ELR (cell line): ENCODE data around the gene PTPRD.

Experiments
- DNase-seq: peaks from one replicate; pipeline ENCODE4 v3.0.0-alpha.2; 2015; ENCODE audit warnings: low read depth

PTPRD gene

DNA sequence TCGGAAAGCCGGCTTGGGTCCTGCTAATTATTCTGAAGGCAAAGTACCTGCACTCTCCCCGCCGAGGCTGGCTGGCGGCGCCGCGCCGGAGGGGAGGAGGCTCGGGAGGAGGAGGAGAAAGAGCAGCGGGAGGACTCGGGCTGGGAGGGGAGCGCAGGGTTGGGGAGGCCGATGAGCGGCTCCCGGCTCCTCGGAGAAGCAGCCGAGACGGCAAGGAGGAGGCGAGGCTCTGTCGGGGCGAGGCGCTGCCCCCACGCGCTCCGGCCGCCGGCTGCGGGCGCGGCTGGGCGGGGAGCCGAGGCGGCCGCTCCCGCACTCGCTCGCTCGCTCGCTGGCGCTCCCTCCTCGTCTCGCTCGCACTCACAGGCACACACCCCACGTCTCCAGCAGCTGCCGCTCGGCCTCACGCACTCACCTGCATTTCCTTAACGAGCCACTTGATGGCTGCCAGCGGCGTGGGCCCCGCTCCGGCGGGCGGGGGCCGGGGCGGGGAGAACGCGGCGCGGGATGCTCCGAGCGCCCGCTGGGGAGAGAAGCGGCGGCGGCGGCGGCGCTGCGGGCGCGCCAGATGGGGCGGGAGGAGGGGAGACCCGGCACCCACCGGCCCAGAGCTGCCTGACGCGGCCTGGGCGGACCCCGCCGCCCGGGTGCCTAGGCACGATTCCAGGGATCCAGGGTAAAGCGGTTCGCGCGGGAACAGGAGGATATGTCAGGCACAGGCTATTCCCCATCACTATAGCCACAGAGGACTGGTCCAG, at the start of gene PTPRD:
Gene PTPRD (minus strand): TSS at position 362 of the 758 bp plus-strand sequence.
- DNase-seq = peak; percentile 0

DNA sequence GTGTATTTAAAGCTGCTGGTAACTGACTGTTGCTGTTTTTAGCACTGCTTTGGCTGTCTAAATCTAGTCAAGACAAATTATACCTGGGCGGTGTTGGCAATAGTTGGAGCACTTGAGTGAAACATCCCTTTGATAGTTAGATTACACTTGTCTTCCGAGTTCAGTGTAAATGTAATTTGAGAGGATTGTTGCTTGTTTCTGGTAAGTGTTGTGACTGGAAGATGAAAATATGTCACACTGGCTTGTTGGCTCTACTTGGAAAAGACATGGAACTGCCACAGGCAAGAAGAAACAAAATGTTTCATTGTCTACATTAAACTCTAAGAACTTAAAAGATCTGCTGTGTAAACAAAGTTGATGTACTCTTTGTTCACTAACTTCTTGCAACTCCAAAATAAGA, 49.2 kb upstream of the PTPRD start:
- DNase-seq = no peak

DNA sequence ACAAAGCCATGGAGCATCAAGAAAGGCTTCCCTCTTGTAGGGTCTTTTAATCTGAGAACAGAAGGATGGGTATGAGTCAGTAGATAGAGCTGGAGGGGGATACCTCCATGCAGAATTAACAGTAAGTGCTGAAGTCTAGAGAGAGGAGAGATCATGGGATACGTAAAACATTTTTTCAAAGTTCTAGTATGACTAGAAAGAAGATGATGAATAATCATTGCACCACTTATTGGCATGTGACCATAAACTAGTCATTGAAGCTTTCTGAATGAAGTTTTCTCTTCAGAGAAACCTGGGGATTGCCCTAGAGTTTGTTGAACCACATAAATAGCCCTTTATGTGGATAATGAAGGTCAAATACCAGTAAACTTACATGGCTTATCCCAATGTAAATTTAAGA, 48.6 kb upstream of the PTPRD start:
- no peak for DNase-seq

DNA sequence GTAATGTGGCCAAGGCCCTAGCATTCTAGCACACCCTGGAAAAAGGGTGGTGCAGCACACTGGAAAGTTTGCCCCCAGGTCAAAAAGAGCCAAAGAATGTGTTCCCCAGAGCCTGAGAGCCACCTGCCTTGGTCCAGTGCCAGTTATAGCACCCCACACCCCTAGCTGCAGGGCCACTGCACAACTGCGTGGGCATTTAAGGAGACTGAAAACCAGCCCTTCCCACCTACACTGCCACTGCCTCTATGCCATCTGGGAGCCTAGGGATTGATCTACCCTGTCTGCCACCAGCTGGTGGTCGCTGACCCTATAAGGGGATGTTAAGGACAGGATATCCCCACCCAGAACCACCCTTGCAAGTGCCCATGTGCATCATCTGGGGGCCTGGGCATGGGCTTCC, 38.2 kb upstream of the PTPRD start:
- no peak for DNase-seq

DNA sequence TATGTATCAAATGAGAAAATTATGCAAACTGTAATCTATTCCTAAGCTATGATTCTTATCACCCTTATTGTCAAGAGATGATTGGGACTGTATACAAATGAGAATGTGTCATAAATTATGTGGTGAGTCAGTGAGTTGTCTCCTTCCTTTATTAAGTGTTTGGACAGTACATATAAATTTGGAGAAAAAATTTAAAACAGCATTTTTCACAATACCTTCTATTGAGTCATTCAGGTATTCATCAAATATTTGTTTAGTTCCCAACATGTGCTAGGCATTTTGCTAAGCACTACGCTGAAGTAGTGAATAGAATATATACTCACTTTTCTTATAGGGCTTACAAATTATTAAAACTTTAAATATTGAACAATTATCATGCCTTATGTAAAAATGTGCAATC, 36.3 kb upstream of the PTPRD start:
- DNase-seq = no peak

DNA sequence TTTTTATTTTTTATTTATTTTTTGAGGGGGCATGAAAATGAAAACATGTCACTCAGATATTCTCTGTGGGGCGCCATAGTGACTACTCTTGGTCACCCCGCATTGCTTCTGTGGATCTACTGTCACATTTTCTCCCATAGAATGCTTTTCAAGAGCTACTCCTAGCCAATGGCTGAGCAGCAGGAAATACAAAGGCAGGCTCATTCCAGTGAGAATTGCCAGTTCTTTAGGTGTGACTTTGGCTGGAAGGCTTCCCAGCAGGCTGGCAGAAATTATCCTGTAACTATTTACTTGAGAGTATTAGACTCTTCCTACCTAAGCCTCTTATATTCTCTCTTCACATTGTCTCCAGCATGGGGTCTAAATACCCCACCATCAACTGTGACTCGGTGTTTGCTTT, 21.0 kb upstream of the PTPRD start:
- no peak for DNase-seq

DNA sequence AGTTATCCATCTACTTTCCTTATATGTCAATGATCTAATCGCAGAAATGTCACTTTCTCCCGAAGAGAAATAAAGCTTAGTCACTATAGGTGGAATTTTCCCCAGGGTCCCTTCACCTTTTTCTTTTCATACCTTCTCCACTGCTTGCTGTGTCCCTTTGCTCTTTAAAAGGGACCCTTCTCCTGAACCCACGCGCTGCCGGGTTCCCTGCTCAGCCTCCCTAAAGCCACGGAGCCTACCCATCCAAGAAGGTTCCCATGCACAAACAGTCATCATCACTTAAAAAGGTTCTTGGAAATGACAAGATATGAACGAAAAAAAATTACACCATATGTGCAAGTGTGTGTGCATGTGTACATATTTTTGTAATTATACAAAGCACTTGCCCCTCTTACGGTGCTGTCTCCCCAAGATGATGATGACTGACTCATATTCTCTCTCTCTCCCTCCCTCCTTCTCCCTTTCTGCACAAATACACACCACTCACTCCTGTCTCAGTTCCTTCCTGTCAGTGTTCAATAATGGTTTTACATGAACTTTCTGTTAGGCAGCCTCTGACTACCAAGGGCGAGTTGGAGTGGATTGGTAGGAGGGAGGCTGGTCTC, 1.5 kb upstream of the PTPRD start:
- no peak for DNase-seq

DNA sequence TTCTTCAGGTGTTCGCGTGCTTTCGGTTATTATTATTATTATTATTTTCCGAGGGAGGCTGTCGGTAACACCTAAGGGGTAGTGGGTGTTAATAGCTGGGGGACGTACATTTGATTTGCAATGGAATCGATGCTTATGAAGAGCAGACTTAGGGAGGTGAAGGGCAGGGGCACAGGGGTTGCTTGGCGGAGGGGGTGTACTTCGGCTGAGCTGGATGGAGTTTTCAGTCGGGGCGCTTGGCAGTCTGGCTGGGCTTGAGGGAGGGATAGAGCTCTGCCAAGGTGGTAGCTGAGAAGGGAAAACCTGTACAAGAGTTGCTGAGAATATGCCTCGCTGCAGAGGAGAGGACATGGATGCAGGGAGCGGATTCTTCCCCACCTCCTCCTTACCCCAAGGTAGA, 617 bp upstream of the PTPRD start:
- DNase-seq = no peak

DNA sequence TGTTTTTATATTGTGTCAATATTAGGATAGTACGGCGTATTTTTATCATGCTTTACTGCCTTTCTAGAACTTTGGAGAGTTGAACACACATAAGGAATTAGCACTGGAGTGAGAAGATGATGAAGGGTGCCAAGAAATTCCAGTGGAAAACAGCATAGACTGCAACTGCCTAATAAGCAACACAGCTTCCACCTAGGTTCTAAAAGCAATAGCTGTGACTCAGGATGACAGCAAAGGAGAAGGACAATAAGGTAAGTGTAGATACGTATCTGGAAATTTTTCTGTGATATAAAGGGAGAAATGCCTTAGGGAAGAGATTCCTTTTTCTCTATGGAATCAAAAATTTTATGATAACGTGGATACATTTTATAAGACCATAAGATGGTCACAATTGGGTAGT, 7.4 kb downstream of the PTPRD start:
- no peak for DNase-seq

DNA sequence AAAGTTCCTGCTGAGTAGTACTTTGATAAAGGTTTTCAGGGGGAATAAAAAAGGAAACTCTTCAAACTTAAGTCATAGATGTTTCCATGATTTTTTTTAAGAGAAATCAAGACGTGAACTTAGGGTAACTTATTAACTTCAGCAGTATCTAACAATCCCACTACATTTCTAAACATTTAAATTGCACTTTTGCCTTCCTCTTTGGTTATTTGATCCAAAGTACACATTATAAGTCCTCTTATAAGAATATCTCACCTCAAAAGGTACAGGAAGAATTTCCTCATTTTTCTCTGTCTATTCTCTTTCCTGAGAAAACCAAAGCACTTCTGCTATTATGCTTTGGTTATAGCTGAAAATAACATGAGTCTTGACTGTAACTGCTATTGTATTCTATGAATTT, 7.9 kb downstream of the PTPRD start:
- DNase-seq = no peak

DNA sequence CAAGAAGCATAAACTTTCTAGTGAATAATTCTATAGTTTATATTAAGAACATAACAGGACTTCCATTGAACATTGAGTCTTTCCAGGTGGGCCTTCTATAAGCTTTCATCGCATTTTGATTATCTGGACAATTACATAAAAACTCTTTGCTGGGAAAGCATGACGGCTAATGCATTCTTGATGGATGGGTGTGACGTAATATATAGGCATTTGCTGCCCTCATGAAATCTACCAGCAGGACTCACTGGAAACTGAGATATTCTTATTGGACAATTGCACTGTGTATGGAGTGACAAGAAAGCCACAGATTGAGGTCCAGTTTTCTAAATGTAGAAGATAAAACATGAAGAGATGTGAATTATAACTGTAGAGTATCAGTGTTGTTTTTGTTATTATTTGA, 15.0 kb downstream of the PTPRD start:
- no peak for DNase-seq

DNA sequence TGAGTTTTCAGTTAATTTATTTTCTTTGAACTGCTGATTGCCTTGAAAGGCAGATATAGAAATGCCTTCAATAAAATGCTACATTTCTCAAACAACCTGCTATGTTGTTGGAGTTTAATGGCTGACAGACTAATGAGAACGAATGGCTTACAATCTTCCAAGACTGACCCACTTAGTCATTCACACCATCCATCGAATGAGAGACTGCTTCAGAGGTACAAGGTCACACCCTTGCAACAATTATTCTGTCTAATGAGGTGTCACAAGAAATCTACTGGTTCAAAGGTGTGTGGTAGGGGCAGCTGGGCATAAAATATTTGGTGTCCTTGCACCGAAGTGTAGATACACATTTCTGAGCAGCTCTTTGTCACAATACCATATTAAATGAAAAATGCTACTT, 18.3 kb downstream of the PTPRD start:
- DNase-seq = no peak

DNA sequence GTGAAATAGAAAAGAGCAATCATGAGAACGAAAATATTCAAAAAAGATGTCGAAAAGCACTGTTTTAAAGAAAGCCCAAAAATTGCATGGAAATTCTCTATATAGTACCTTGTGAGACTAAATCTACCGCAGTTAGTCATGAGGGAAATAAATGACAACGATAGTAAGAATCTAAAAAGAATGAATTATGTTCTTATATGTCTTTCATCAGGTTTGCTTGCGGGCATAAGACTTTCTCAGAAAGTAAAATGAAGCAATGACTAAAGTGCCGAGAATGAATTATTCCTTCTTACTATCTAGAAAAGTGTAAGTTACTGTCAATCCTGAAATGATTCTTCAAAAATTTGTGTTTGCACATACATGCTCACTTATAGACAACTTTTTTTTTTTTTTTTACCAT, 26.4 kb downstream of the PTPRD start:
- no peak for DNase-seq

DNA sequence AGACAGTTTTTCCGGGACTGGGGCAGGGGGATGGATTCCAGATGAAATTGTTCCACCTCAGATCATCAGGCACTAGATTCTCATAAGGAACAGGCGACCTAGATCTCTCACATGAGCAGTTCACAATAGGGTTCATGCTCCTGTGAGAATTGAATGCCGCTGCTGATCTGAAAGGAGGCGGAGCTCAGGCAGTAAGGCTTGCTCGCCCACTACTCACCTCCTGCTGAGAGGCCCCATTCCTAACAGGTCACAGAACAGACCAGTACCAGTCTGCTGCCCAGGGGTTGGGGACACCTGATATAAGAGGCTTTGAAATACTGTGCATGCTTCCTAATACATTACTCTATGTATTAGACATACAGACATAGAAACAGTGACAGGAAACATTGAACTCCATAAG, 41.1 kb downstream of the PTPRD start:
- DNase-seq = no peak

DNA sequence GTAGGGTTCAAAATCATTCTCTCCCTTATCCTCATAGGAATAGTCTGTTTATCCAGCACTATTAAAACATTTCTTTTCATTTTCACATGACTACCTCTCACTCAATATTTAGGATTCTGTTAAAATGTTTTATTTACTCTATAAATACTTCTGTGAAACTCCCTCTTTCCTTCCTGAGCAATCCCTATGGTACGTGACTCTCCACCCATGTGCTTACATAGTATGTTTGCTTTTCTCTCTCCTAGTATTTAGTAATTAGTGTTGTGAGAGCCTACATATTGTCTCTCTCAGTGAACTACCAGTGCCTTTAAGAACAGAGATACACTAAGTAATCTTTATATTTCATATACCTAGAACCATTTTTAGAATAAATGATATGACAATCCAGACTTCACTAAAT, 46.0 kb downstream of the PTPRD start:
- no peak for DNase-seq

DNA sequence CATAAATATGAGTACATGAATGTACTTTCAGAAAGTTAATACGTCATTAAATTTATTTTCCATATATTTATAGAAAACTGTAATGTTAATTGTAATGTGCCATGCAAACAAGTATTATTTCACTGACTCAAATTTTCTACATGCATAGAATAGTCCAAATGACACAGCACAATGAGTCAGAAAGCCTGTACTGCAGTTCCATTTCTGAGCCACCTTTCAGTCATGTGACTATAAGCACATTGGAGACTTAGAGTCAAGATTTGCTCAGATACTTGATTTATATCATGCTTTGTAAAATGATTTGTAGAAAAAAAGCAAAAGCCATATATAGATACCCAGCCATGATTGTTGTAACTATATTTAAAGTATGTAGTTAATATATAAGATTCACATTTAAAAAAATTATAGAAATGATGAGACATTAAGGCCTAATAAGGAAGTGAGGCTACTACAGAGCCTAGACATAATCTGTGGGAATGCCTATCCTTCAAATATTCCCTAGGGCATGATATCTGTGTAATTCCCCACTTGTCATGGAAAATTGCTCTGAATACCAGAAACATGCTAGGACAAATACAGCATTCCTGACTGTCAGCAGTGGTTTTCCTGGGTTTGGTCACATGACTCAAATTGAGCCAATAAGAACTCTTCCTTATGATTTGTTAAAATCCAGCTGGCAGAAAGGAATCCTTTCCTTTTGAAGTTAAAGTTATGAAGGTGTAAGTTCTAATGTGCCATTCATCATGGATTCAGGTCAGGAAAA, 50.0 kb downstream of the PTPRD start:
- DNase-seq = no peak

DNA sequence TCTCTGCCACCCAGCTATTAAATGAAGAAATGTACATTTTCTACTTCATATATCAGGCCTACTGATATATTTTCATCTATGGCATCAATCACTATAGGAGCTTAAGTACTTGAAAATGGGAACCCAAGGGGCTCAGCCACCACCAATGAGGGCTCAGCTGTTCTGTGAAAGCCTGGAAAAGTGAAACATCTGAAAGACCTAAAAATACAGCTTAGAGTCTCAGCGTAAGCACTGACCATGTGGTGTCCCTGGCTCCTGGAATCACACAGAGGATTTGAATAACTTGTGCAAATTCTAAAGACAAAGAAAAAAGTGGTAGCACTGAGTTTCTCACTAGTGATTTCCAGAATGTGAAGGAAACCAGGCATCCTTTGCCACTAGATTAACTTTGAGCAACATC, 64.5 kb downstream of the PTPRD start:
- DNase-seq = no peak

DNA sequence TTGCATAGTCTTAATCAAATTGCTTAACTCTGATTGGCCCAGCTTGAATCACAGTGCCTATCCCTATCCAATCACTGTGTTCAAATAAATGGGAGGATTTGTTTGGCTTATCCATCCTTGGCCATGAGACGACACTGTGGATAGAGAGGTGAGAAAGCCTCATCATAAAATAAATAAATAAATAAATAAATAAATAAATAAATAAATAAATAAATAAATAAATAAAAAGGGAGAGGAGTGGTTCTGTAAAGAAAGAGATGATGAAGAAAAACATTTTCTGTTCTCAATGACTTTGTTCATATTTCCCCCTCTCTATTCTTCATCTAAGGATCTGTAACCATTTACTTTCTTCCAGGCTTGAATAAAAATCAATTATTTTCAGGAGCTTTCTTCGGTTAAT, 74.7 kb downstream of the PTPRD start:
- DNase-seq = no peak

DNA sequence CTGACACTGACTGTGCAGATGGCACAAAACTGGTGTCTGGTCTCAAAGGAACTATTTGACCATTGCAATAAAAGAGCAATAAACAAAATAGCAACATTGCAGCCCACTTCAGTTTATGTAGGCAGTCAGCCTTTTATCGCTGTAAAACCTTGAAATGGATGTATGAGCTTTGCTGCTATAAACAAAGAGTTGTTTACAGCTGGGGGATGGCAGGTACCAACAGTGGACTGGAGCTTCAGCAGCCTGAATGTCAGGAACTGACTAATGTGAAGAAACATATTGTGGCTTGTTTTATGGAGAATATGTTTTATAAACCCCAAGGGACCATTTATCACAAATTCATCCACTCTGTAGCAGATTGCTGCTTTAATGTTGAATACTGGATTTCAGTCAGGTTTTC, 78.0 kb downstream of the PTPRD start:
- no peak for DNase-seq

DNA sequence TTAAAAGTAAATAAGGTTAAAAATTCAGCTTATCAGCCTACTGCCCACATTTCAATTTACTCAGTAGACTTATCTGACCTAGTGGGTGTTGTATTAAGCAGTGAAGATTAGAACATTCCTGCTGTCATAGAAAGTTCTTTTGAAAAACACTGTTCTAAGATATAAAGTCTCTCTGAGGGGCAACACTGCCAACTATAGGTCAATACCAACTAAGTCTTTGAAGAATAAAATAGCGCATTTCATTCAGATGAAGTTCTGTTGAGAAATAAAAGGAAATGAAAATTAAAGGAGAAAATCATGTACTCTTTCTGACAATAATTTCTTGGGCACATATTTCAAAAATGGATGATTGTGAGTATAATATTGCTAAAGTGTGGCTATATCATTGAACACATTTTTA, 86.8 kb downstream of the PTPRD start:
- DNase-seq = no peak

DNA sequence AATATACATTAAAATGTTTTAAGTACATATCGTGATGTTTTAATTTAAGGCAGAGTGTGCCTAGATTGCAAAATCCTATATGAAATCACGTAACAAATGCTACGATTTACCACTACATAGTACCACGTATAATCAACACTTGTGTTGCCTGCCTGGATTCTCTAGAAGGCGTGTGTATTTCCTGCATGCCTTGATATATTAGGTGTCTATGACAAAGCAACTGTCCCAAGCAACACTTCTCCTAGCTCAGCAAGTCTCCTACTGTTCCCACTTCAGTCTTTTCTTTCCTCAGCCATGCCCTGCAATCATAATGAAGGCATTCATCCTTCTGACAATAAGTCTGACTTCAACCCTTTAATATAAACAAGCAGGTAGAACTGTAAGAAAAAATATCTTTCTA, 89.6 kb downstream of the PTPRD start:
- DNase-seq = no peak

DNA sequence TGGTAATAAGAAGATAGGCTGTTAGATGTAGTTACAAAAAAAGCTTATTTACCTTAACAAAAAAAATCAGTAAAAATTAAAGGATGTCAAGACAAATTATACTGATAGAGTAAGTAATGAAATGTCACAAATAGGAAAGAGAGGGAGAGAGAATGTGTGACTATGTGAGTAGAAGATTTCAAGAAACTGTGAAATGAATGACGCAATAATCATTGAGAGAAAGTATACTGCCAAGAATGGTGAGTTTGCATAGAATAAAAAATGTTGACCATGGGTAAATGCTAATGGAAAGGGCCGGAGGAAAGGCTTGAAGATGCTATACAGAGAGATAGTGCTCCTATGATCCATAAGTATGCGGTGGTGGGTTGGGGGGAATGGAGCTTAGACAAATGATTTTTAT, 100.7 kb downstream of the PTPRD start:
- DNase-seq = no peak

DNA sequence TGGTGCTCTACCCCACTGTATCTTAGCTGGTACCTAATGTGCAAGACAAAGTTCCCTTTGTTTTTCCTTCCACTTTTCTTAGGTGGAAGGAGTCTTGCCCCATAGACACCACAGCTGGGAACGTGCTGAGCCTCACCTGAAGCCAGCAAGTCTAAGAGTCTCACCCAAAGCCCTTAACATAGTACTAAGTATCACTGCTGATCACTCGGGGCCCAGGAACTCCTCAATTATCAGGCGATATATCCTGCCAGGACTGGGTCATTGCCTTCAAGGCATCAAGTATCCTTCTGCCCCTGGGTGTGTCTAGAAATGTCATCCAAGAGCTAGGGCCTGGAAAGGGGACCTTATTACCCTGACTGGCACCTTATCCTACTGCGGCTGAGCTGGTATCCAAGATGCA, 123.9 kb downstream of the PTPRD start:
- no peak for DNase-seq
